Fibroblast of skin of abdomen (primary cell): Measurements from ENCODE around the gene TAB2.
"Not testable (repeated sequence)": the region's sequence is repeated elsewhere in the genome, so short reads cannot be mapped to it uniquely, and the experiment has no call there.

Experiments
- DNase-seq: peaks from one replicate; pipeline ENCODE4 v3.0.0-alpha.2; 2013

The TAB2 gene

DNA sequence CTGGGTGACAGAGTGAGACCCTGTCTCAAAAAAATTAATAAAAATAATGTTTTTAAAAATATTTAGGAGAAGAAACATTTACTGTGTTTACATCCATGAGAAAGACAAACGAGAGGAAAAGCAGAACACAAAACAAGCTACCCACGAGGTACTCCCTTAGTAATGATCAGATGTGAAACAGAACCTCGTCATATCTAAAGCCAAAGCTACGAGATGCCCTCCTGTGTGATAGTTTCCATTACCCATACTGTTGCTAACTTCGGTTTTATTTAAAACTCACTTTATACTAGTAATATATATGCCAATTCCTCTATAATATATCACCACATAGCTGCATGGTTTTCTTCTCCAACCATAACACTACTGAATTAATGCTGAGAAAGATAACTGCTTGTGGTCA, 103.6 kb downstream of the TAB2 start:
- no peak for DNase-seq

DNA sequence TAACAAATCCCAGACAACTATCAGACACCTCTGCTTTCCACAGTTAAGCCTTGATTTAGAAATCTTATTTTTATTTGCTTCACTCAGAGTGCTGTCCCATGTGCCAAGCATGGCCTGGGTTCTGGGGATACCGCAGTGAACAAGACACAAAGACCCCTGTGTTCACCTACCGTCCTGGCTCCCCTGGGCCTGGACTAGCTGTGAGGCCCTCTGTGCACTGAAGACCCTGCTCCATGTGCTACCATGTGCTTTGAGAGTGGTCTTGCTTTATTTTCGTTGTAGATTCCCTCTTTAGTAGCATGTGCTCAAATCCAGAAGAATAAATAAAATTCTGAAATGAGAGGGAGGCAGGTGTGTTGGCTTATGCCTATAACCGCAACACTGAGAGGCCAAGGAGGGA, 105.1 kb downstream of the TAB2 start:
- DNase-seq: no peak

DNA sequence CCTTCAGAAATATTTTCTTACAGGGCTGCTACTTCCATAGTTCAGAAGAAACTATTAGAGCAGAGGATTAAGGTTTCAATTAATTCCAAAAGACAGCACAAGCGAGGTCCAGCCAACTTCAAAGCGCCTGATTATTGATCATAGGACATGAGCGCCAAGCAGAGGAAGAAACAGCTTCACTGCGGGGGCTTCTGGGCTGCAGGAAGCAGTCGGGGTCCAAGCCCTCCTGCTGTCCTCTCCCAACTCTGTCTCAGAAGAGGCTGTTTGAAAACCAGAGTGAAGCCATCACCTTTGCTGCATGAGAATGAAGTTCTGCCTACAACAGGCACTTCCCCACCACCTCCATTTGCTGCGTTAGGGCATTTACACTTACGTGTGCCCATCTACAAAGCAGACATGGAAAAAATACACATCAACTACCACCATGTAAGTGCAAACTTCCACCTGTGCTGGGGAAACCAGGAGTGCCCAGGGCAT, 106.5 kb downstream of the TAB2 start:
- no peak for DNase-seq

DNA sequence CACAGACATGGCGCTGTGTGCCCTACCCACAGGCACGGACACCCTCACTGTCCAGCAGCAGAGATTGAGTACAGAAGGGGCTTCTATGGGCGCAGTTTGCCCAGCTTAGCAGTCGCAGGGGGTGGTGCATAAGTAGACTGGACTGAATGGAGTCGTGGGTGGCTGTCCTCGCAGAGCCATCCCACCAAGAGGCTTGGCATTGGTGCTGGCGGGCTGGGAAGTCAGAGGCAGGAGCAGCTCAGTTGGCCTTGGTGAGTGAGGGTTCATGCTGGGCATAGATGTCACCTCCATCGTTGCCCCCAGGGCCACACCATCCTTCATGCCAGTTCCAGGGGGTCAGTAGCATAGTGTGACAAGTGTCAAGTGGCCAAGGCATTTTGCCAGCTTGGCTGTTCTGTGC, 107.7 kb downstream of the TAB2 start:
- no peak for DNase-seq

DNA sequence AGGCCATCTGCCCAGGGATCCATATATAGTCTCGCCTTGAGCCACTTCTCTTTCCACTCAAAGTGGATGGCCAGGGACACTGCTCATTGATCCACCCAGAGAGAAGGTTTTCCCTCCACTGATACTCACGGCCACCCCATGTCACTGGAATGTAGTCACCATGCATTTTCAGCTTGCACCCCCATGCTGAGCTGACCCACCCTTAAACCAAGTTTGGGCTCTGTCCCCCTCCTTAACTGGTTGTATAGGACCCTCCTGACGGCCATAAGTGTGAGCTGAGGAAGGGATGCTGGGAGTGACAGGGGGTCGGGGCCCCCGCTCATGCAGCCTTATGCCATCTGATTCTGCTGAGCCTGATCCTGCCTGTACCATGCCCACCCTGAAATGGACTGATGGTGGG, 108.2 kb downstream of the TAB2 start:
- DNase-seq: no peak

DNA sequence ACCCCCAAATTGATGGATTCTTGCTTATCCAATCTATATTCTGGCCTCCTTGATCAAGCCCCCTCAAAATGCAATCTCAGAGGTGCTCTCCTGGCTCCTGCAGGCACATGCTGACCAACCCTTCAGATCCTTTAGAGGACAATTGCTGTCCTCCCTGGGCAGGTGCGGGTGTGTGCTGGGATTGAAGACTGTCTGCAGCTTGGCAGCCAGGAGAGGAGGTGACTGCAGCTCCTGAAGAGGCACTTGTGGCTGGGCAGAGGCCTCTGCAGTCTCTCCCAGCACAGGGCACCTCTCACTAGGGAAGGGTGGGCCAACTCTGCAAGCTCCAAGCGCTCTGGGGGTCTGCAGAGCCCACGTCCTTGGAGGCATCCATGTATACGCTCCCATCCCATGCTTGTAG, 111.1 kb downstream of the TAB2 start:
- no peak for DNase-seq

DNA sequence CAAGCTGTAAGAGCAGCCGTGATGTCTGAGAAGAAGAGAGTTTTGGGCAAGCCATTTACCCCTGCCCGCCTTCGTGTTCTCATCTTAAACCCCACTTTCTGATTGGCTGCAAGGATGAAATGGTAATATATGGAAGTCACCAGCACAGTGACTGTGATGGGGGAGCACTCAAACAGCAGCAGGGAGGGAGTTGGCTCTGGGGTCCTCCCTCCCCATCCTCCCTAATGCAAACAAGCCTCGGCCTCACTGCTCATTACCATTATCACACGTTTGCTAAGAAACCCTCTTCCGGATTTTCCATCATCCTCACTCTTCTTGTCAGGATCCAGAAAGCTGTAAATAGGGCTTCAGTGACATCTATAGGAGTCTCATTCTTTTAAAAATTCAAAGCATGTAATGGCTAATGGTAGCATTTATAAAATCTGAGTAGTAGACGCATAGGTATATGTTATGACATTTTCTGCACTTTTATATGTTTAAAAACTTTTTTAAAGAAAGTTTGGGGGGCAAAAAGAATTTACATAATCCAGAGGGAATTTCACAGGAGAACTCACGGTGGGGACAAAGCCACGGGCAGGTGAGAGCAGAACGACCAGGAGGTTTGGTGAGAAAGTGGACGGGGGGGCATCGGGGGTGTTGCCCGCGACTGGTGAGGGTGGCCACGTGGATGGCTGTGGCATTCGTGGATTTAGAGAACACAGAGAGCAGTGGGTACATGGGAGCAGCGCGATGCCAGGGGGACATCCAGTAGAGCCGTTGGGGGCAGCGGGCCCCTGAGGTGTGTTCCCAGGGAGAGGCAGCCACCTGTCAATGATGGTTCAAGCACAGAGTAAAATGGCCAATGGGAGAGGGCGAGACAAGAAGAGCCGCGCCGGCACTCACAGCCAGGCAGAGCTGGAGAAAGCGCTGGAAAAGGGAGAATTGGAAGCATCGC, 112.2 kb downstream of the TAB2 start:
- DNase-seq: no peak

DNA sequence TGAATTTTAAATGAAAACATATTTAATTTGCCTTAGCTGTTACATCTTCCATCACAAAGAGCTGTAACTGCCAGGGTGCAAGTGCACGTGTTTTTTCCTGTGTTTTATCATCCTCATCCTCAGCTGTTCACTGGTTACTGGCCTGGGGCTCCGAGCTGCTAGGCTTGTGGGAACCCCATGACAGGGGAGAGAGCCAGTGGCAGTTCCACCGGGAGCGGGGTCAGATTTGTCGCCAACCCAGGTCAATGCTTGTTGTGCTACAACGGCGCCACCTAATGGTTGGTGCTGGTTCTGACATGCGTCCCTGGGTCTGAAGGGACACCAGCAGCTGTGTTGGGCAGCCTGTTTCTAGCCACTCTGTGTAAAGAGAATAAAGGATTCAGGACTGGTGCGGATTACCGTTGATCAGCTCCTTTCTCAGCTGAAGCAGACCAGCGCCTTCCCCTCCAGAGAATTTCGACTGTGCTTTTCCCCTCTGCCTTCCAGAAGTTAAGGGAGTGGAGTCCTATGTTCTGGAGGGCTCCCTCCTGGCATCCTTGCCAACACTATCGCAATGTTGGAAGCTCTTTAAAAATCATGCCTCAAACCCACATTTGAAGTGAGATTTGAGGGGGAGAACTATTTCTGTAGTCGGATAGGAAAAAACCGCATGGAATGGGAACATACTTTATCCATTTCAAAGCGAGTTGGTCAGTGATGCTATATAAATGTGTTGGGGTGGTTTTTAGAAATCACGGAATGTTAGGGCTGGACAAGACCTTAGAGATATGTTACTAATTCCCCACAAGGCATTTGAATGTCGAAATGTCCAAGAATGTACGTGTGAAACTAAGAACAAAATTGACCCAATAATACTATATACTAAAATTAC, 114.6 kb downstream of the TAB2 start:
- DNase-seq: peak; percentile 72

DNA sequence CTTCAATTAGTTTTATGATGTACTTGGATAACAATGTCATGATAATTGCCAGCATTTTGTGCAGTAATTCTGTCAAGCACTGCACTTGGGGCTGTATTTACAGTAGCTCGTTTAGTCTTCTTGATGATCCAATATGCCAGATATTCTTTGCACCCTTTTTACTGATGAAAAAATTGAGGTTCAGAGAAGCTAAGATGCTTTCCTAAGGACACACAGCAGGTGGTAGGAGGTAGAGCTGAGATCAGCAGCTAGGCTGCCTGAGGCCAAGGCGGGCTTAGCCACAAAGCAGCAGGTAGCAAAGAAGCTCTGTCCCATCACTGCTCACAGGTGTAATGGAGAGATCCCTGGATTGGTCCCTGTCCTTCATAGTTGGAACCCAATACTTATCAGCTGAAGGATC, 115.9 kb downstream of the TAB2 start:
- DNase-seq: no peak

DNA sequence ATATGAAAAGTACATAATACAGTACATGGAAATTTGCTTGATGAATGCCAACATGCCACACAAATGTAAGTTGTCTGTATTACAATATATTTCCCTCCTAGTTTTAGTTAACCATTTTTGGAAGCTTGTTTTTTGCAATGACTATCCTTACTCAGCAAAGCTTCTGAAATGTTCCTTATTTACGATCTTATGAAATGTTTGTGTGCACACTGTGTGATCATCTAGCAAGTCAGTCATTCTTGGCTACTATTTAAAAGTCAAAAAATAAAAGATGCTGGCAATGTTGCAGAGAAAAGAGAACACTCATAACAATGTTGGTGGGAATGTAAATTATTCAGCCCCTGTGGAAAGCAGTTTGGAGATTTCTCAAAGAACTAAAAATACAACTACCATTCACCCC, 116.4 kb downstream of the TAB2 start:
- no peak for DNase-seq

DNA sequence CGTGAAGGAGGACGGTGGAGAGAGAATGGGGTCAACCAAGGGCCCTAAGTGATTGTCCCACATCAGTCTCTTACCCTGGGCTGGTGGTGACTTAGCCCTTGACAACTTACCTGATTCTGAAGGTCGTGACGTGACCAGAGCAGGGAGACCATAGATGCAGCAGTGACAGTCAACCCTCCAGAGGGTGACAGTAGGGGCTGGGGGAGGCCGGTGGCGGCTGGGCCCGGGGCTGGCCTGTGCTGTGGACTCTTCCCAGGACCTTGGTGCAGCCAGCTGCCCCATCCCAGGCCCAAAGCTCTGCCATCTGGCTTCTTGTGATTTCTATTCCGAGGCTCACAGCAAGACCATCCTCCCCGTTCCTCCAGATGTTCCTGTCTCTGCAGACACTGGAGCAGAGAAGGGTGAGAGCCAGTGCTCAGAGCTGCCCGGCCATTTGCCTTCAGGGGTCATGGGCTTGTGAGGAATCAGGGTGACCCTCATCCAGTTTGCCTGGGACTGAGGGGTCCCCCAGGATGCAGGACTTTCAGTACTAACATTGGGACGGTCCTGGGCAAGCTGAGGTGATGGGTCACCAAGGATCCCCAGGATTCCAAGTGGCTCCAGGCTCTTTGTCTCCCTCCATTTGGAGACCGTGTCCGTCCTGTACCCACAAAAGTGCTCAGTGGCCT, 118.5 kb downstream of the TAB2 start:
- no peak for DNase-seq

DNA sequence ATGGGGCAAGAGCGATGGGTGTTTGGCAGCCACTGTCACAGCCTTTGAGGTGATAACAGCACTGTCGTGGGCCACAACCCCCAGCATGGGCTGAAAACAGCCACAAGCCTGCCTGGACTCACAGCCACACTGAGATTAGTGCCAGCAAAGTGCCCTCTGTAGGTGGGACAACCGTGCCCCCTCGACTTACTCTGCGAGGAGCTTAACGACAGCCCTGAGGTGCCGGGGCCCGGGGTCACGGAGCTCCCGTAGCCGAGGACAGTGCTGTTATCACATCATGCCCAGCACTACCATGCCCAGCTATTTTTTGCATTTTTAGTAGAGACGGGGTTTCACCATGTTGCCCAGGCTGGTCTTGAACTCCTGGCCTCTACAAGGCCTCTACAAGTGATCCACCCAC, 119.1 kb downstream of the TAB2 start:
- no peak for DNase-seq

DNA sequence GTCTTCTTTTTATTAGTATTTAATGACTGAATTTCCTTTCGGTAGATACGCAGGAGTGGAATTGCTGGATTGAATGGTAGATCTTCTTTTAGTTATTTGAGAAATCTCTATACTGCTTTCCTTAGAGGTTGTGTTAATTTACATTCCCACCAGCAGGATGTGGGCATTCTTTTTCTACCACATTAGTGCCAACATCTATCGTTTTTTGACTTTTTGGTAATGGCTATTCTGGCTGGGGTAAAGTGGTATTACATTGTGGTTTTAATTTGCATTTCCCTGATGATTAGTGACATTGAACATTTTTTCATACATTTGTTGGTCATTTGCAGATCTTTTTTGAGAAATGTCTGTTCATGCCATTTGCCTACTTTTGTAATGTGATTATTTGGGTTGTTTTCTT, 119.7 kb downstream of the TAB2 start:
- no peak for DNase-seq

DNA sequence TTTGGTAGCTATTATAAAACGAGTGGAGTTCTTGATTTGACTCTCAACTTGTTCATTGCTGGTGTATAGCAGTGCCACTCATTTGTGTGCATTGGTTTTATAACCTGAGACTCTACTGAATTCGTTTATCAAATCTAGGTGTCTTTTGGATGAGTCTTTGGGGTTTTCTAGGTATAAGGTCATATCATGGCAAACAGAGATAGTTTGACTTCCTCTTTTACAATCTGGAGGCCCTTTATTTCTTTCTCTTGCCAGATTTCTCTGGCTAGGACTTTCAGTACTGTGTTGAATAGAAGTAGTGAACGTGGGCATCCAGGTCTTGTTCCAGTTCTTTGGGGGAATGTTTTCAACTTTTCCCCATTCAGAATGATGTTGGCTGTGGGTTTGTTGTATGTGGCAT, 121.3 kb downstream of the TAB2 start:
- no peak for DNase-seq

DNA sequence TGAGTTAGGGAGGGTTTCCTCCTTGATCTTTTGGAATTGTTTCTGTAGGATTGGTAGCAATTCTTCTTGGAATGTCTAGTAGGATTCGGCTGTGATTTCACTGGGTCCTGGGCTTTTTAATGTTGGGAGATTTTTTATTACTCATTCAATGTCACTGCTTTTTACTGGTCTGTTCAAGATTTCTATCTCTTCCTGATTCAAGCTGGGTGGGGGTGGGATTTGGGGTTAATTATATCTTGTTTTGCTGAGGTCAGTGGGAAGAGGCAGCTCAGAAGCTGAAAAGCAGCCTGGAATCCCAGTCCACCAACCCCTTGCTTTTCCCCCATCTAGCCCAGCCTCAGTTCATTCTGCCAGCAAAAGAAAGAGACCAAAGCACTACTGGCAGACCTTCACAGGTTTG, 122.1 kb downstream of the TAB2 start:
- no peak for DNase-seq

DNA sequence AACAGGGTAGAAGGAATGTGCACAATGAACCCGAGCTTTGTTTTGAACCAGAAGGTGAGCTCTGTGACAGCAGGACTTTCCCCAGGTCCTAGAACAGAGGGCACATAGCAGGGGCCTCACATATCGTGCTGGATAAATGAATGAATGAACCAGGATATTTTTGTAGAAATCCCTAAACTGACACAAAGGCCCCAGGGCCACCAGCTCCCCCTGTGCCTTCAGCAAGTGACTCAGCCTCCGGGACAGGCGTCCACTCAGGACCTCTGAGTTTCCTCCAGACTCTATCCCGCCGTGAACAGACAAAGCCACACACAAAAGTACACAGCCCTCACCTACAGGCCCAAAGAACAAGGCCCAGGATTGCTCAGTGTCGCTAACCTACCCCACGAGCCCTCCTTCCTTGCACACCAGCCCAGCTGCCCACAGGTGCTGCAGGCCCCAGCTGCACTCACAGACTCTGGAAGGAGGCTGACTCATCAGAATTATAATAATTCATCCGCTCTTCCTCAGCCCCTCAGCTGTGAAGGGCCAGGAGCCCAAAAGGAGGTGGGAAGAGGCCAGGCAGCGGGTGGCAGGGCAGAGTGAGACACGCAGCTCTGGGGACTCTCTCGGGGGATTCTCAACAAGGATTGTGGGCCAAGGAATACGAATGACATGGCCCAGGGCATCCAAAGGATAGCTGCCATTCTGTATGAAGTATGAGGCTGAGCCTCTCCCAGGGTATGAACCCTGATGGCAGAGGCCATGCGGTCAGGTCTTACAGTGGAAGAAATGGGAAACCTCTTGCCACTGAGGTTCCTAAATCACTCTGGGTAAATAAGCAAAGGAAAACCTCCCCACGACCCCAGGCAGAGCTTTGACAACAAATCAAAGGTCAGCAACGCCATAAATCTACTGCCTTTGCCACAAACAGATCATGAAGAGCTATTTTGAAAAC, 123.5 kb downstream of the TAB2 start:
- DNase-seq: peak; percentile 27

DNA sequence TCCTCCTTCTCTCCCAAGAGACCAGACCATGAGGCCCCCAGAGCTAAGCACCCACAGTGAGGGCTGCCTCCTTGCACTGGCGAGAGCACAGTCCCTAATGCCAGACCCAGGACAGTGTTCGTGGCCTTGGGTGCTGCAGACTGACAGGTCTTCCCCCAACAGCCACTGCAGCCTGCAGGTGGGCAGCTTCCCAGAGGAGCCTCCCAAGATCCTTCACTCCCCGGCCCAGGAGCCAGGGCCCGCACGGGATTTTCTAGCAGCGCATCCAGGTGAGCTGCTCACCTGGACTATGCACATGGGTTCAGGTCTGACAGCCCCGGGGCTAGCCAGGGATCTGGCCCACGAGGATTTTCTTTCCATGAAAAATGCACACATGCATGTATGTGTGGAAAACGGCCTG, 124.2 kb downstream of the TAB2 start:
- no peak for DNase-seq

DNA sequence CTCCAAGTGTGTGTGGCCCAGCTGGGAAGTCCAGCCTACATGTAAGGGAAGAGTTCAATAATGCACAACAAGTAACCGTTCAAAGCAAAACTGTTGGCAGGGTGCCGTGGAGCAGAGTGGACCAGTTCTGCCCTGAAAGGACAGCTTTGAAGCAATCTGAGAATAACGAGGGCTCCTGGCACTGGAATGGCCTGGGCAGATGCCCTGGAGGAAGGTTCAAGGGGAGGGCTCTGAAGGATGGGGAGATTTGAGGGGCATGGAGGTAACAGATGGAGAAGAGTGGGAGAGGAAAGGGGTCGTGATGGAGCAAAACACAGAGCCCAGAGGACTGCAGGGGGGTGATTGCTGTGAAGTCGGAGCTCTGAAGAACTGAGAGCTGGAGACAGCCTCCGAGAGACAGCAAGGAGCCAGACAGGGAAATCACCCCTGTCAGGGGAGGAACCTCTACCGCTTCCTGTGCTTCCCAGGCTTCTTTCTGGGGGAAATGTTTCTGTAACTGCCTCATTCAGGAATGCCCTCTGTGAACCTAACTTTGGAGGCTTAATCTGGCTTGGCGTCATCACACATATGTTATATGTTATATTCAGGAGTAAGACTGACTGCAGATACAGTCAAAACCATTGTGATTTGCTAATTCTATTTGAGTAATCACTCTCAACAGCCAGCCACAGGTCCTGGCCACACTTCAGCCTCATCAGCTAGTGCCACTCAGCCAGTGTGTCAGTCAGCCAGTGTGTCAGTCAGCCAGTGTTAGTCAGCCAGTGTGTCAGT, 126.1 kb downstream of the TAB2 start:
- peak; percentile 90 for DNase-seq

DNA sequence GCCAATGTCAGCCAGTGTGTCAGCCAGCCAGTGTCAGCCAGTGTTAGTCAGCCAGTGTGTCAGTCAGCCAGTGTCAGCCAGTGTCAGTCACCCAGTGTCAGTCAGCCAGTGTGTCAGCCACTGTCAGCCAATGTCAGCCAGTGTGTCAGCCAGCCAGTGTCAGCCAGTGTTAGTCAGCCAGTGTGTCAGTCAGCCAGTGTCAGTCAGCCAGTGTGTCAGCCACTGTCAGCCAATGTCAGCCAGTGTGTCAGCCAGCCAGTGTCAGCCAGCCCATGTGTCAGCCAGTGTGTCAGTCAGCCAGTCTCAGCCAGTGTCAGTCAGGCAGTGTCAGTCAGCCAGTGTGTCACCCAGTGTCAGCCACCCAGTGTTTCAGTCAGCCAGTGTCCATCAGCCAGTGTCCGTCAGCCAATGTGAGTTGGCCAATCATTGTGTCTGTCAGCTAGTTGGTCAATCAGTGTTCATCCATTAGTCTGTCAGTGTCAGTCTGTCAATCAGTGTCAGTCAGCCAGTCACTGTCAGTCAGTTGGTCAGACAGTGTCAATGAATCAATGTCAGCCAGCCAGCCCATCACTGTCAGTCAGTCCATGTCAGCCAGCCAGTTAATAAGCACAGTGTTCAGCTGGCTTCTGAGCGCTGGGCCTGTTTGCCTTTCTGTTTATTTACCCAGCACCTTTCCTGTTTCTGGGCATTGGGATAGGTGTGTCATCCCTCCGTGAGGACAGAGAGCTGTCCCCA, 127.0 kb downstream of the TAB2 start:
- DNase-seq: not testable (repeated sequence)

DNA sequence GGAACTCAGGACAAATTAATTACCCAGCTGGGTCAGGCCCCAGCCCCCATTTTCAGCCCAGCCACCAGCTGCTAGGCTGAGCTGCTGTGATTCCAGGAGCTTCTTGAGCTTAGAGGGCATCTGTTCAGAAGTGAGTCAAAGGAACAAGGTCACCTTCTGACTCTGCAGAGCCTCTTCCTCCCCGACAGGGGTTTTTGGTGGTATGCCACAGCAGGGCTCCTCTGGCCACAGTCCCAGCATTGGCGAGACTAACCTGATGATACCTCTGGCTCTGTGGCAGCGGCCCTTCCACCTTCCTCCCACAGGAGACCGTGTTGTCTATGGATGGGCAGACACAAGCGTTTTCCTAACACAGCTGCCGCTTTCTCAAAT, 127.6 kb downstream of the TAB2 start:
- DNase-seq: no peak
